Measurements from ENCODE around the gene OR6M1. TPM values are rescaled to one million over a fixed set of nuclear protein-coding genes. Genes with fewer than 3 reads are reported as not detected.

OR6M1 gene
- total RNA-seq, 1 experiment from 2014 or later: not detected

- intact Hi-C loops (cut with micrococcal nuclease; ENCODE audit: unreplicated experiment): no loop called here
- Mint-ChIP-seq H3K27me3 (ENCODE audit: unreplicated experiment) (no peaks in the 10 kb centered on the region), H3K4me3 (ENCODE audit: low read depth, unreplicated experiment) (no peak overlapping the region), H3K36me3 (ENCODE audit: insufficient read depth, unreplicated experiment) (no peaks in the 10 kb centered on the region), H3K27ac (ENCODE audit: unreplicated experiment) (no peak overlapping the region), H3K4me1 (ENCODE audit: low read depth, unreplicated experiment) (no peaks in the 10 kb centered on the region), H3K9me3 (ENCODE audit: low read depth, unreplicated experiment) (peaks cover 6% of the 10 kb centered on the region)
- no peak for DNase-seq
- CTCF ChIA-PET: no interaction called here
- TF ChIP-seq CTCF (IDR thresholded peaks at IDR 0.05; ENCODE audit: unreplicated experiment): no peak
- no TSS peak for BruUV-seq (replicated peaks)
Measured at GRCh38 chr11:123815122-123815521, 9.0 kb upstream of the OR6M1 start.

DNA sequence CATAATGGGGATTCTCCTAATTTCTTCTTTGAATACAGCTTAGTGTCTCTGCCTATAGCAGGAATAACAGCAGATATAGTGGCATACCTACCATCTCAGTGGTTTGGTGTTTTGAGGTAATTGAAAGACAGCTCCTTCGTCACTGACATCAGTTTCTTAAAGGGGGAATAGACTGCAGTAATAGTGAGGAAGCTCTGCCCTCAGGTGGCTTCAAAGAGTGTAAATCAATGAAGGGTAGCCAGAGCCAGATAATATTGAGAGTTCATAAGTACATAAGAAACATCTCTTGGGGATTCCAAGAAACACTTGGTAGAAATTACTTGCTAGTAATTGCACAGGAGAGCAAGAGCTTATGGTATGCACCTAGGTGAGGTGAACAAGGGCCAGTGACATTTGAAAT is 4.4 kb downstream of the OR6M1 start:
- H3K36me3 Mint-ChIP-seq (ENCODE audit: insufficient read depth, unreplicated experiment): no peaks in the 10 kb centered on the region
- CTCF ChIA-PET: no interaction called here

GRCh38 chr11:123800036-123800435 is 6.1 kb downstream of the OR6M1 start:
- CTCF ChIA-PET: no interaction called here
- Mint-ChIP-seq H3K27me3 (ENCODE audit: unreplicated experiment) (no peaks in the 10 kb centered on the region), H3K4me3 (ENCODE audit: low read depth, unreplicated experiment) (no peak overlapping the region), H3K36me3 (ENCODE audit: insufficient read depth, unreplicated experiment) (no peaks in the 10 kb centered on the region), H3K27ac (ENCODE audit: unreplicated experiment) (no peak overlapping the region), H3K4me1 (ENCODE audit: low read depth, unreplicated experiment) (no peaks in the 10 kb centered on the region), H3K9me3 (ENCODE audit: low read depth, unreplicated experiment) (no peaks in the 10 kb centered on the region)
- BruUV-seq (replicated peaks): no TSS peak
- no peak for DNase-seq
- intact Hi-C loops (cut with micrococcal nuclease; ENCODE audit: unreplicated experiment): no loop called here
- TF ChIP-seq CTCF (IDR thresholded peaks at IDR 0.05; ENCODE audit: unreplicated experiment): no peak

More for the DNA sequence above, 4.4 kb downstream of the OR6M1 start:
- no peaks in the 10 kb centered on the region for H3K27me3 Mint-ChIP-seq (ENCODE audit: unreplicated experiment)
- H3K27ac Mint-ChIP-seq (ENCODE audit: unreplicated experiment): no peak overlapping the region
- no peaks in the 10 kb centered on the region for H3K4me1 Mint-ChIP-seq (ENCODE audit: low read depth, unreplicated experiment)
- no peak for TF ChIP-seq CTCF (IDR thresholded peaks at IDR 0.05; ENCODE audit: unreplicated experiment)
- no peak overlapping the region for H3K4me3 Mint-ChIP-seq (ENCODE audit: low read depth, unreplicated experiment)
- no peak for DNase-seq
- BruUV-seq (replicated peaks): no TSS peak
- no peaks in the 10 kb centered on the region for H3K9me3 Mint-ChIP-seq (ENCODE audit: low read depth, unreplicated experiment)
- intact Hi-C loops (cut with micrococcal nuclease; ENCODE audit: unreplicated experiment): no loop called here

GRCh38 chr11:123799438-123799837 is 6.7 kb downstream of the OR6M1 start:
- Mint-ChIP-seq H3K36me3 (ENCODE audit: insufficient read depth, unreplicated experiment) (no peaks in the 10 kb centered on the region), H3K4me1 (ENCODE audit: low read depth, unreplicated experiment) (no peaks in the 10 kb centered on the region), H3K27ac (ENCODE audit: unreplicated experiment) (no peak overlapping the region), H3K4me3 (ENCODE audit: low read depth, unreplicated experiment) (no peak overlapping the region), H3K27me3 (ENCODE audit: unreplicated experiment) (no peaks in the 10 kb centered on the region), H3K9me3 (ENCODE audit: low read depth, unreplicated experiment) (no peaks in the 10 kb centered on the region)
- no peak for TF ChIP-seq CTCF (IDR thresholded peaks at IDR 0.05; ENCODE audit: unreplicated experiment)
- intact Hi-C loops (cut with micrococcal nuclease; ENCODE audit: unreplicated experiment): no loop called here
- BruUV-seq (replicated peaks): no TSS peak
- CTCF ChIA-PET: no interaction called here
- DNase-seq: no peak

All from Calu3 (cell line).